GM18867 (cell line): Measurements from ENCODE around the gene CABLES1.

Experiments
- ATAC-seq: cut with Tn5 transposase; IDR thresholded peaks from one replicate; pipeline ENCODE4 v1.9.1; 2021; ENCODE audit warnings: mild to moderate bottlenecking, moderate library complexity; ENCODE audit not compliant: unreplicated experiment

Gene CABLES1

GRCh38 chr18:23189768-23190661 lies 54.7 kb downstream of the CABLES1 start:
- no peak for ATAC-seq

GRCh38 chr18:23191232-23191631 lies 55.9 kb downstream of the CABLES1 start:
- no peak for ATAC-seq

- ATAC-seq, result no peak
Measured at GRCh38 chr18:23193742-23194141, 58.5 kb downstream of the CABLES1 start.

GRCh38 chr18:23194155-23194996 lies 59.1 kb downstream of the CABLES1 start:
- ATAC-seq, result peak; percentile 57

- no peak for ATAC-seq
Measured at GRCh38 chr18:23194997-23195957, 60.0 kb downstream of the CABLES1 start.

GRCh38 chr18:23196119-23197007 lies 61.1 kb downstream of the CABLES1 start:
- ATAC-seq, result no peak

- ATAC-seq, result no peak
Measured at GRCh38 chr18:23198217-23198845, 63.0 kb downstream of the CABLES1 start.

GRCh38 chr18:23200756-23201155 lies 65.5 kb downstream of the CABLES1 start:
- no peak for ATAC-seq

- no peak for ATAC-seq
Measured at GRCh38 chr18:23201741-23202140, 66.5 kb downstream of the CABLES1 start.

- ATAC-seq, result no peak
Measured at GRCh38 chr18:23203891-23204432, 68.7 kb downstream of the CABLES1 start.

- no peak for ATAC-seq
Measured at GRCh38 chr18:23204589-23205235, 69.4 kb downstream of the CABLES1 start.

GRCh38 chr18:23205980-23206379 lies 70.7 kb downstream of the CABLES1 start:
- no peak for ATAC-seq

GRCh38 chr18:23207191-23207955 lies 72.1 kb downstream of the CABLES1 start:
- ATAC-seq, result no peak

GRCh38 chr18:23207994-23208393 lies 72.7 kb downstream of the CABLES1 start:
- ATAC-seq, result no peak

- no peak for ATAC-seq
Measured at GRCh38 chr18:23208600-23208999, 73.3 kb downstream of the CABLES1 start.

GRCh38 chr18:23209031-23209430 lies 73.7 kb downstream of the CABLES1 start:
- no peak for ATAC-seq

- ATAC-seq, result no peak
Measured at GRCh38 chr18:23209796-23210195, 74.5 kb downstream of the CABLES1 start.

GRCh38 chr18:23210526-23210925 lies 75.2 kb downstream of the CABLES1 start:
- no peak for ATAC-seq
